H9 (cell line): ENCODE measurements around the gene CCDC116. TPM values are rescaled to one million over a fixed set of nuclear protein-coding genes. Genes with fewer than 3 reads are reported as not detected.

Experiments
- DNase-seq: peaks from one replicate; pipeline ENCODE4 v3.0.0-alpha.2; 2017
- H2AFZ ChIP-seq: one replicate; pipeline ENCODE4 v1.6.1; 2013; ENCODE audit warnings: mild to moderate bottlenecking, low read length, control low read depth, moderate library complexity
- H2AK5ac ChIP-seq: 2 replicates; pipeline ENCODE4 v1.6.1; 2013; ENCODE audit warnings: low read length, control low read depth, mixed read lengths; ENCODE audit not compliant: insufficient read length
- H2BK120ac ChIP-seq: one replicate; pipeline ENCODE4 v1.6.1; 2013; ENCODE audit warnings: low read depth, mild to moderate bottlenecking, low read length, control low read depth, inconsistent platforms; ENCODE audit not compliant: poor library complexity, severe bottlenecking
- H2BK12ac ChIP-seq: 2 replicates; pipeline ENCODE4 v1.6.1; 2013; ENCODE audit warnings: low read length, control low read depth, mixed read lengths, low read depth; ENCODE audit not compliant: insufficient read length
- H2BK15ac ChIP-seq: 2 replicates; pipeline ENCODE4 v1.6.1; 2013; ENCODE audit warnings: low read depth, low read length, control low read depth
- H2BK20ac ChIP-seq: one replicate; pipeline ENCODE4 v1.6.1; 2013; ENCODE audit warnings: low read depth, mild to moderate bottlenecking, low read length, control low read depth, inconsistent platforms; ENCODE audit not compliant: poor library complexity, severe bottlenecking
- H2BK5ac ChIP-seq: 2 replicates; pipeline ENCODE4 v1.6.1; 2013; ENCODE audit warnings: low read length, control low read depth, mixed read lengths; ENCODE audit not compliant: insufficient read length
- H3K14ac ChIP-seq: 2 replicates; pipeline ENCODE4 v1.6.1; 2013; ENCODE audit warnings: low read length, control low read depth; ENCODE audit not compliant: insufficient read depth
- H3K18ac ChIP-seq: 2 replicates; pipeline ENCODE4 v1.6.1; 2013; ENCODE audit warnings: low read depth, mild to moderate bottlenecking, mixed read lengths, low read length, control low read depth; ENCODE audit not compliant: insufficient read length
- H3K23ac ChIP-seq: 2 replicates; pipeline ENCODE4 v1.6.1; 2013; ENCODE audit warnings: low read length, control low read depth, mixed read lengths, low read depth; ENCODE audit not compliant: insufficient read length
- H3K23me2 ChIP-seq: 2 replicates; pipeline ENCODE4 v1.6.1; 2013; ENCODE audit warnings: low read depth, mild to moderate bottlenecking, mixed read lengths, low read length, control low read depth; ENCODE audit not compliant: insufficient read length, poor library complexity, severe bottlenecking
- H3K27ac ChIP-seq: 2 replicates; pipeline ENCODE4 v1.5.1; 2013; ENCODE audit warnings: low read length, control low read depth, mixed read lengths, low read depth; ENCODE audit not compliant: insufficient read length
- H3K27me3 ChIP-seq: 2 replicates; pipeline ENCODE4 v1.6.1; 2013; ENCODE audit warnings: low read length, control low read depth, inconsistent platforms; ENCODE audit not compliant: insufficient read depth
- H3K4ac ChIP-seq: 2 replicates; pipeline ENCODE4 v1.6.1; 2013; ENCODE audit warnings: low read depth, mild to moderate bottlenecking, control low read depth, inconsistent platforms, low read length, moderate library complexity
- H3K4me1 ChIP-seq: 2 replicates; pipeline ENCODE4 v1.6.1; 2013; ENCODE audit warnings: low read length, control low read depth, inconsistent platforms; ENCODE audit not compliant: insufficient read depth
- H3K4me2 ChIP-seq: 2 replicates; pipeline ENCODE4 v1.6.1; 2013; ENCODE audit warnings: low read length, control low read depth, mixed read lengths; ENCODE audit not compliant: insufficient read length, insufficient read depth
- H3K56ac ChIP-seq: 2 replicates; pipeline ENCODE4 v1.6.1; 2013; ENCODE audit warnings: low read depth, mild to moderate bottlenecking, mixed read lengths, low read length, control low read depth; ENCODE audit not compliant: insufficient read length
- H3K79me1 ChIP-seq: 2 replicates; pipeline ENCODE4 v1.6.1; 2013; ENCODE audit warnings: low read depth, mild to moderate bottlenecking, moderate library complexity, low read length, control low read depth, inconsistent platforms; ENCODE audit not compliant: insufficient read depth, poor library complexity, severe bottlenecking
- H3K79me2 ChIP-seq: 2 replicates; pipeline ENCODE4 v1.6.1; 2013; ENCODE audit warnings: low read length, control low read depth, inconsistent platforms; ENCODE audit not compliant: insufficient read depth
- H3K9ac ChIP-seq: 2 replicates; pipeline ENCODE4 v1.6.1; 2013; ENCODE audit warnings: low read length, control low read depth, mixed read lengths; ENCODE audit not compliant: insufficient read length; ENCODE audit errors: extremely low read depth
- H3K9me3 ChIP-seq: one replicate; pipeline ENCODE4 v1.6.1; 2013; ENCODE audit warnings: low read depth, low read length, inconsistent platforms; ENCODE audit not compliant: control insufficient read depth
- H3T11ph ChIP-seq: one replicate; pipeline ENCODE4 v1.6.1; 2013; ENCODE audit warnings: mild to moderate bottlenecking, low read length, control low read depth, inconsistent platforms
- H4K20me1 ChIP-seq: one replicate; pipeline ENCODE4 v1.6.1; 2013; ENCODE audit not compliant: control insufficient read depth, insufficient read length, insufficient read depth
- H4K5ac ChIP-seq: 2 replicates; pipeline ENCODE4 v1.6.1; 2013; ENCODE audit warnings: low read depth, mild to moderate bottlenecking, mixed read lengths, low read length, control low read depth; ENCODE audit not compliant: insufficient read length
- H4K8ac ChIP-seq: replicated peaks from 2 replicates; pipeline ENCODE4 v1.6.1; 2013; ENCODE audit warnings: low read length, control low read depth, mixed read lengths, low read depth; ENCODE audit not compliant: insufficient read length
- H4K91ac ChIP-seq: 2 replicates; pipeline ENCODE4 v1.6.1; 2013; ENCODE audit warnings: low read depth, mild to moderate bottlenecking, moderate library complexity, mixed read lengths, low read length, control low read depth; ENCODE audit not compliant: insufficient read length
- H3K27ac Mint-ChIP-seq, 3 experiments: 2 replicates in 2 of 3; 3 replicates in 1 of 3; pipeline ENCODE4 v1.8.0; 2020 to 2021; ENCODE audit warnings: mixed read lengths in 3 of 3, mild to moderate bottlenecking in 1 of 3, moderate library complexity in 1 of 3
- H3K27me3 Mint-ChIP-seq: 2 replicates; pipeline ENCODE4 v1.8.0; 2021; ENCODE audit warnings: low read depth, mild to moderate bottlenecking, moderate library complexity, mixed read lengths
- H3K36me3 Mint-ChIP-seq, 3 experiments: 2 replicates in 2 of 3; 3 replicates in 1 of 3; pipeline ENCODE4 v1.8.0; 2020 to 2021; ENCODE audit warnings: low read depth in 3 of 3, mixed read lengths in 3 of 3; ENCODE audit not compliant: insufficient read depth in 1 of 3
- H3K4me1 Mint-ChIP-seq, 2 experiments: 2 replicates each; pipeline ENCODE4 v1.8.0; 2020; ENCODE audit warnings: mixed read lengths in 2 of 2
- H3K4me3 Mint-ChIP-seq, 2 experiments: 2 replicates in 1 of 2; 3 replicates in 1 of 2; pipeline ENCODE4 v1.8.0; 2020 to 2021; ENCODE audit warnings: mild to moderate bottlenecking in 2 of 2, mixed read lengths in 2 of 2, moderate library complexity in 1 of 2
- H3K9me3 Mint-ChIP-seq, 2 experiments: 2 replicates in 1 of 2; 3 replicates in 1 of 2; pipeline ENCODE4 v1.8.0; 2020; ENCODE audit warnings: mild to moderate bottlenecking in 2 of 2, mixed read lengths in 2 of 2, moderate library complexity in 1 of 2
- WGBS: extraction: QIAGEN DNeasy Blood & Tissue Kit; methylation state at CpG from one replicate; pipeline ENCODE4 v1.1.7; 2013; ENCODE audit warnings: missing lambda C conversion rate, low lambda C conversion rate, mixed read lengths; ENCODE audit not compliant: insufficient read length; ENCODE audit errors: extremely low coverage; 5-methylcytosine and 5-hydroxymethylcytosine counted together
- total RNA-seq: library from RNA; stranded (reverse); gene quantifications from 2 replicates; pipeline ENCODE4 v1.2.1, GENCODE V29; 2021
- TF ChIP-seq, protein P1 (sequence below): fragments of 200-600 bp; sonication (generic); conservative IDR thresholded peaks from 3 replicates; pipeline ENCODE4 v1.8.0; 2021; ENCODE audit warnings: antibody characterized with exemption, mild to moderate bottlenecking

The CCDC116 gene
- total RNA-seq, 1 experiment from 2014 or later = 0.63 TPM

DNA sequence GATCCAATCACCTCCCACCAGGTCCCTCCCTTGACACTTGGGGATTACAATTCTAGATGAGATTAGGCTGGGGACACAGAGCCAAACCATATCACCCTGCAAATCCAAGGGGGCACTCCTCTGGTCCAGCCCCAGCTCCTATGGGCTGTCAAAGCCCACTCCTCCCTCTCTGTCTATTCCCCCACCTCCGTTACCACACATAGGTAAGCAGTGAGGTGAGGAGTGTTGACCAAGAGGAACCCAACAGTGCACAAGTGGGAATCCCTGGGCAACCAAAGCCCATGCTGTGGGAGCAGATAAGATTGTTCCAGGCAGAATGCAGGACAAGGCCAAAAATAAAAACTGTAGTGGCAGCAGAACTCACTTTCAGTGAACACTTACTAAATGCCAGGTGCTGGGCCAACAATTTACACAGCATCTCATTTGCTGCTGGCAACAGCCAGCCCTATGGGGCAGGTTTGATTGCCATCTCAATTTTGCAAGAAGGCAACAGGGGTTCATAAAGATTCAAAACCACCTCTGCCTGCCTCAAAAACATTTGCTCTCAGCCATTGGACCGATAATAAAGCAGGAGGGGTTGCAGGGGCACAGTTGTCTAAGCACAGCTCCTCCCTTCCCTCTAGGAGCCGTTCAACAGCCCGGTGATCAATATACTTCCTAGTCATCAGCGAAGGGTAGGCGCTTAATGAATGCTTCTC is 18.4 kb downstream of the CCDC116 start:
- peaks cover 18% of the 10 kb centered on the region for H3K23me2 ChIP-seq
- no peaks in the 10 kb centered on the region for H3K4me1 ChIP-seq
- no peaks in the 10 kb centered on the region for H3K79me1 ChIP-seq
- no peak overlapping the region for H3K4ac ChIP-seq
- WGBS = no CpG with 5 or more reads among the region's 6 CpGs
- H3K36me3 Mint-ChIP-seq = peaks cover 13 to 33% (median 16%) of the 10 kb centered on the region in 3 experiments; a peak in 6 of 7 replicates
- no peak overlapping the region for H2AK5ac ChIP-seq
- no peak overlapping the region for H3K14ac ChIP-seq
- no peak overlapping the region for H2BK120ac ChIP-seq
- H3K4me1 Mint-ChIP-seq = peaks cover 17 to 24% of the 10 kb centered on the region in 2 experiments
- peak overlapping the region; percentile 47 to 96 (median 96); a peak in 4 of 7 replicates for H3K27ac Mint-ChIP-seq
- peak overlapping the region; percentile 84 to 92 for H3K4me3 Mint-ChIP-seq
- no peak for DNase-seq
- H3K9me3 Mint-ChIP-seq = no peaks in the 10 kb centered on the region
- H2BK12ac ChIP-seq = no peak overlapping the region
- peak overlapping the region; percentile 86 for H3K4me2 ChIP-seq
- H2AFZ ChIP-seq = peak overlapping the region; percentile 59
- no peak overlapping the region for H2BK20ac ChIP-seq
- TF ChIP-seq, protein P1, sequence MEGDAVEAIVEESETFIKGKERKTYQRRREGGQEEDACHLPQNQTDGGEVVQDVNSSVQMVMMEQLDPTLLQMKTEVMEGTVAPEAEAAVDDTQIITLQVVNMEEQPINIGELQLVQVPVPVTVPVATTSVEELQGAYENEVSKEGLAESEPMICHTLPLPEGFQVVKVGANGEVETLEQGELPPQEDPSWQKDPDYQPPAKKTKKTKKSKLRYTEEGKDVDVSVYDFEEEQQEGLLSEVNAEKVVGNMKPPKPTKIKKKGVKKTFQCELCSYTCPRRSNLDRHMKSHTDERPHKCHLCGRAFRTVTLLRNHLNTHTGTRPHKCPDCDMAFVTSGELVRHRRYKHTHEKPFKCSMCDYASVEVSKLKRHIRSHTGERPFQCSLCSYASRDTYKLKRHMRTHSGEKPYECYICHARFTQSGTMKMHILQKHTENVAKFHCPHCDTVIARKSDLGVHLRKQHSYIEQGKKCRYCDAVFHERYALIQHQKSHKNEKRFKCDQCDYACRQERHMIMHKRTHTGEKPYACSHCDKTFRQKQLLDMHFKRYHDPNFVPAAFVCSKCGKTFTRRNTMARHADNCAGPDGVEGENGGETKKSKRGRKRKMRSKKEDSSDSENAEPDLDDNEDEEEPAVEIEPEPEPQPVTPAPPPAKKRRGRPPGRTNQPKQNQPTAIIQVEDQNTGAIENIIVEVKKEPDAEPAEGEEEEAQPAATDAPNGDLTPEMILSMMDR = no peak
- H3K79me2 ChIP-seq = no peaks in the 10 kb centered on the region
- no peak overlapping the region for H4K91ac ChIP-seq
- H4K5ac ChIP-seq = no peak overlapping the region
- no peaks in the 10 kb centered on the region for H3K27me3 Mint-ChIP-seq
- H3K9ac ChIP-seq = peak overlapping the region; percentile 61
- H3K9me3 ChIP-seq = no peaks in the 10 kb centered on the region
- H4K8ac ChIP-seq = no peak overlapping the region
- no peak overlapping the region for H3K23ac ChIP-seq
- H3K56ac ChIP-seq = no peak overlapping the region
- H2BK15ac ChIP-seq = no peak overlapping the region
- no peak overlapping the region for H3T11ph ChIP-seq
- H4K20me1 ChIP-seq = no peaks in the 10 kb centered on the region
- H3K18ac ChIP-seq = peak overlapping the region; percentile 53
- H3K27ac ChIP-seq = no peak overlapping the region
- H3K27me3 ChIP-seq = no peaks in the 10 kb centered on the region
- H2BK5ac ChIP-seq = no peak overlapping the region
